Fibroblast of lung (primary cell): ENCODE measurements around the gene DNAH5. TPM values are rescaled to one million over a fixed set of nuclear protein-coding genes. Genes with fewer than 3 reads are reported as not detected.

Source experiments
- DNase-seq, 2 donors: peaks; one replicate each; pipeline versions ENCODE4 v3.0.0 to v3.0.0-alpha.2; 2010; ENCODE audit warnings: low read depth in 2 of 2
- H2AFZ ChIP-seq: 2 replicates; pipeline ENCODE4 v1.5.1; 2012; ENCODE audit warnings: low read length, control low read depth, inconsistent platforms
- H3K27ac ChIP-seq: 2 replicates; pipeline ENCODE4 v1.5.1; 2011; ENCODE audit warnings: low read length, control low read depth; ENCODE audit not compliant: insufficient read depth
- H3K27me3 ChIP-seq: 2 replicates; pipeline ENCODE4 v1.5.1; 2011; ENCODE audit warnings: mild to moderate bottlenecking, low read length; ENCODE audit not compliant: control insufficient read depth, insufficient read depth
- H3K36me3 ChIP-seq: 2 replicates; pipeline ENCODE4 v1.5.1; 2011; ENCODE audit warnings: low read length; ENCODE audit not compliant: control insufficient read depth, insufficient read depth
- H3K4me1 ChIP-seq: 2 replicates; pipeline ENCODE4 v1.5.1; 2011; ENCODE audit warnings: low read length; ENCODE audit not compliant: control insufficient read depth, insufficient read depth; ENCODE audit errors: extremely low read depth
- H3K4me2 ChIP-seq: 2 replicates; pipeline ENCODE4 v1.5.1; 2011; ENCODE audit warnings: low read length, control low read depth; ENCODE audit not compliant: insufficient read depth; ENCODE audit errors: extremely low read depth
- H3K4me3 ChIP-seq, 4 experiments: fragments of 200-600 bp in 1 of 4; sonication (generic) in 1 of 4; replicated peaks in 1 of 4; 2 replicates each; pipeline ENCODE4 v1.5.1; 2011 to 2016; ENCODE audit warnings: low read length in 4 of 4, low read depth in 3 of 4, mild to moderate bottlenecking in 3 of 4, control low read depth in 2 of 4, inconsistent platforms in 1 of 4, mixed read lengths in 1 of 4; ENCODE audit not compliant: insufficient read depth in 1 of 4; ENCODE audit errors: control extremely low read depth in 1 of 4
- H3K79me2 ChIP-seq: 2 replicates; pipeline ENCODE4 v1.5.1; 2012; ENCODE audit warnings: mild to moderate bottlenecking, low read length, inconsistent platforms; ENCODE audit not compliant: control insufficient read depth, insufficient read depth
- H3K9ac ChIP-seq: 2 replicates; pipeline ENCODE4 v1.5.1; 2011; ENCODE audit warnings: mild to moderate bottlenecking, low read length, control low read depth; ENCODE audit not compliant: insufficient read depth
- H3K9me3 ChIP-seq: 2 replicates; pipeline ENCODE4 v1.5.1; 2012; ENCODE audit warnings: low read depth, low read length; ENCODE audit not compliant: control insufficient read depth, insufficient read depth
- H4K20me1 ChIP-seq: 2 replicates; pipeline ENCODE4 v1.5.1; 2011; ENCODE audit warnings: low read length; ENCODE audit not compliant: control insufficient read depth, insufficient read depth; ENCODE audit errors: extremely low read depth
- EZH2 ChIP-seq: IDR thresholded peaks from 2 replicates; pipeline ENCODE4 v1.5.1; 2012; ENCODE audit warnings: low read length, control low read depth, mild to moderate bottlenecking; ENCODE audit errors: missing control alignments
- polyA plus RNA-seq, 2 donors: library from polyadenylated mRNA; depleted of rRNA in 1 of 2; stranded (reverse) in 1 of 2; unstranded in 1 of 2; fragments of >200 nt; gene quantifications; 2 replicates each; pipeline ENCODE4 v1.2.1, GENCODE V29; 2011 to 2012; ENCODE audit warnings: missing spikeins in 1 of 2
- total RNA-seq: library from RNA; depleted of rRNA; stranded (reverse); fragments of >200 nt; gene quantifications from 2 replicates; pipeline ENCODE4 v1.2.1, GENCODE V29; 2014
- TF ChIP-seq, protein P1 (sequence below), 2 donors: IDR thresholded peaks in 1 of 2; conservative IDR thresholded peaks in 1 of 2; 1 replicate in 1 of 2; 2 replicates in 1 of 2; pipeline ENCODE4 v1.5.1; 2011 to 2012; ENCODE audit warnings: low read length in 2 of 2, control low read depth in 1 of 2, inconsistent platforms in 1 of 2, low read depth in 1 of 2, mild to moderate bottlenecking in 1 of 2

Gene DNAH5
- total and polyA plus RNA-seq, 2 donors (not counting 1 experiment from before 2014, with no cell fraction given), result 2.1 to 3.1 TPM

DNA sequence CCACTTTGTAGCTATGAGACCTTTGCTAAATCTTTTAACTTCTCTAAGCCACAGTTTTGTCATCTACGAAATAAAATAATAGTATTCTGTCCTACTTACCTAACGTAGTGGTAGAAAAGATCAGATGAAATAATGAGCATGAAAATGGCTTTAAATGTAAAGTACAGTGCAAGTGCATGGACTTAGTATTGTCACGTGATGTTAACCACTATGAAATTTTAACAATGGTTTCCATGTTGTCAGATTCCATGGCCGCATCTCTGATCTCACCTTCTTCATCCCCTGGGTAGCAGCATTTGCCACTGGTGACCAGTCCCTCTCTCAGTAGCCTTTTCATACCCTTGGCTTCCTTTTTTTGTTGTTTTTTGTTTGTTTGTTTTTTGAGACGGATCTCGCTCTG is 45.9 kb downstream of the DNAH5 start:
- Histone ChIP-seq H2AFZ (no peak overlapping the region), H3K4me3 (no peak overlapping the region), H3K27ac (no peak overlapping the region), H3K4me1 (no peaks in the 10 kb centered on the region), H3K9ac (no peak overlapping the region), H3K36me3 (no peaks in the 10 kb centered on the region), H3K27me3 (no peaks in the 10 kb centered on the region), H3K9me3 (no peaks in the 10 kb centered on the region), H4K20me1 (no peaks in the 10 kb centered on the region), H3K79me2 (no peaks in the 10 kb centered on the region), H3K4me2 (no peak overlapping the region)
- DNase-seq, result no peak
- TF ChIP-seq EZH2, result no peak
- TF ChIP-seq, protein P1, sequence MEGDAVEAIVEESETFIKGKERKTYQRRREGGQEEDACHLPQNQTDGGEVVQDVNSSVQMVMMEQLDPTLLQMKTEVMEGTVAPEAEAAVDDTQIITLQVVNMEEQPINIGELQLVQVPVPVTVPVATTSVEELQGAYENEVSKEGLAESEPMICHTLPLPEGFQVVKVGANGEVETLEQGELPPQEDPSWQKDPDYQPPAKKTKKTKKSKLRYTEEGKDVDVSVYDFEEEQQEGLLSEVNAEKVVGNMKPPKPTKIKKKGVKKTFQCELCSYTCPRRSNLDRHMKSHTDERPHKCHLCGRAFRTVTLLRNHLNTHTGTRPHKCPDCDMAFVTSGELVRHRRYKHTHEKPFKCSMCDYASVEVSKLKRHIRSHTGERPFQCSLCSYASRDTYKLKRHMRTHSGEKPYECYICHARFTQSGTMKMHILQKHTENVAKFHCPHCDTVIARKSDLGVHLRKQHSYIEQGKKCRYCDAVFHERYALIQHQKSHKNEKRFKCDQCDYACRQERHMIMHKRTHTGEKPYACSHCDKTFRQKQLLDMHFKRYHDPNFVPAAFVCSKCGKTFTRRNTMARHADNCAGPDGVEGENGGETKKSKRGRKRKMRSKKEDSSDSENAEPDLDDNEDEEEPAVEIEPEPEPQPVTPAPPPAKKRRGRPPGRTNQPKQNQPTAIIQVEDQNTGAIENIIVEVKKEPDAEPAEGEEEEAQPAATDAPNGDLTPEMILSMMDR (conservative IDR thresholded peaks at IDR 0.05 in 1 of 2, IDR thresholded peaks at IDR 0.05 in 1 of 2; ENCODE audit: low read depth in 1 of 2, low read length in 2 of 2), result no peak

GRCh38 chr5:13878357-13878756 is 66.1 kb downstream of the DNAH5 start:
- Histone ChIP-seq H3K9me3 (no peaks in the 10 kb centered on the region), H3K27me3 (no peaks in the 10 kb centered on the region), H3K4me3 (no peak overlapping the region), H2AFZ (no peak overlapping the region), H3K4me2 (no peak overlapping the region), H4K20me1 (no peaks in the 10 kb centered on the region), H3K9ac (no peak overlapping the region), H3K79me2 (no peaks in the 10 kb centered on the region), H3K4me1 (no peaks in the 10 kb centered on the region), H3K36me3 (no peaks in the 10 kb centered on the region), H3K27ac (no peak overlapping the region)
- no peak for DNase-seq
- no peak for TF ChIP-seq EZH2
- TF ChIP-seq, protein P1 (conservative IDR thresholded peaks at IDR 0.05 in 1 of 2, IDR thresholded peaks at IDR 0.05 in 1 of 2; ENCODE audit: low read depth in 1 of 2, low read length in 2 of 2), result no peak

DNA sequence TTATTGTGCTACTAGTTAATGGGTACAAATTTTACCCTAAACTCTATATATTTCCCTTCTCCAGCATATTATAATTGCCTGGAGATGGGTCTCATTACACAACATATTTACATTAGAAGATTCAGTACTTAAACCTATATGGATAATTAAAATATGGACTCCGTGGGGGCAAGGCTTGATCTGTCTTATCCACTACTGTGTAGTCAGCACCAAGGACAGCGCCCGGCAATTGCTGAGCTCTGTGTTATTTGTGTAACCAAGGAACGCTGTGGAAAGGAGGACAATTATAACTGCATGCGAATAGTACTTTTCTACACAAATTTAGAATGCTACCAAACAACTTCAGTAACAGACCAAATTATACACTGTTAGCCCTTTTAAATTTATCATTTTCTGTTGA is 77.7 kb downstream of the DNAH5 start:
- Histone ChIP-seq H3K9me3 (no peaks in the 10 kb centered on the region), H3K27ac (no peak overlapping the region), H3K4me1 (no peaks in the 10 kb centered on the region), H3K9ac (no peak overlapping the region), H3K79me2 (no peaks in the 10 kb centered on the region), H2AFZ (no peak overlapping the region), H3K4me2 (no peak overlapping the region), H3K4me3 (no peak overlapping the region), H3K27me3 (no peaks in the 10 kb centered on the region), H4K20me1 (peaks cover 3% of the 10 kb centered on the region), H3K36me3 (no peaks in the 10 kb centered on the region)
- no peak for TF ChIP-seq EZH2
- TF ChIP-seq, protein P1 (conservative IDR thresholded peaks at IDR 0.05 in 1 of 2, IDR thresholded peaks at IDR 0.05 in 1 of 2; ENCODE audit: low read depth in 1 of 2, low read length in 2 of 2), result no peak
- DNase-seq, result peak; percentile 5 to 37
